Kidney epithelial cell (primary cell): ENCODE measurements around the gene ATP1B3. TPM values are rescaled to one million over a fixed set of nuclear protein-coding genes. Genes with fewer than 3 reads are reported as not detected.
"Not testable (repeated sequence)": the region's sequence is repeated elsewhere in the genome, so short reads cannot be mapped to it uniquely, and the experiment has no call there.

Experiments used
- DNase-seq: peaks from one replicate; pipeline ENCODE4 v3.0.0-alpha.2; 2010; ENCODE audit warnings: low read depth
- H3K27me3 ChIP-seq: 2 replicates; pipeline ENCODE4 v1.6.0; 2011; ENCODE audit warnings: low read length; ENCODE audit not compliant: control insufficient read depth, insufficient read depth
- H3K36me3 ChIP-seq: 2 replicates; pipeline ENCODE4 v1.5.1; 2011; ENCODE audit warnings: low read length; ENCODE audit not compliant: control insufficient read depth, insufficient read depth
- H3K4me3 ChIP-seq: 2 replicates; pipeline ENCODE4 v1.5.1; 2011; ENCODE audit warnings: low read depth, mild to moderate bottlenecking, control low read depth, low read length
- total RNA-seq: library from RNA; depleted of rRNA; stranded (reverse); fragments of >200 nt; gene quantifications from 2 replicates; pipeline ENCODE4 v1.2.3, GENCODE V29; 2015
- TF ChIP-seq, protein P1 (sequence below): IDR thresholded peaks from 2 replicates; pipeline ENCODE4 v1.5.1; 2011; ENCODE audit warnings: mild to moderate bottlenecking, moderate library complexity, low read length, control low read depth, inconsistent platforms; ENCODE audit not compliant: insufficient read depth, poor library complexity, severe bottlenecking

The ATP1B3 gene
- total RNA-seq, 1 donor from 2014 or later, result 50.8 TPM

DNA sequence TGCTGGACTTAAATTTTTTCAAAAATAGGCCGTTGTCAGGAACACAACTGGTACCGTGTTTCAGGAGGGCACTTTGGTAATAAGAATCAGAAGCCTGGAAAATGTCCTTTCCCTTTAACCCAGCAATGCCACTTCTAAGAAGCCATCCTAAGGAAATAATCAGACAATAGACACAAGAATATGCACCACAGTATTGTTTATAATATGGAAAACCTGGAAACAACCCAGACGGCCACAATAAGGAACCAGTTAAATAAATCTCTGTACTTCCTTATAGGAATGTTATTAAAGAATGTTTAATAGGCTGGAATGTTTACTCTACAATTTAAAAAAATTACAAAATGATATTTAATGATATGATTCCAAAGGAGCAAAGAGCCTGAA is 30.4 kb upstream of the ATP1B3 start:
- TF ChIP-seq, protein P1, sequence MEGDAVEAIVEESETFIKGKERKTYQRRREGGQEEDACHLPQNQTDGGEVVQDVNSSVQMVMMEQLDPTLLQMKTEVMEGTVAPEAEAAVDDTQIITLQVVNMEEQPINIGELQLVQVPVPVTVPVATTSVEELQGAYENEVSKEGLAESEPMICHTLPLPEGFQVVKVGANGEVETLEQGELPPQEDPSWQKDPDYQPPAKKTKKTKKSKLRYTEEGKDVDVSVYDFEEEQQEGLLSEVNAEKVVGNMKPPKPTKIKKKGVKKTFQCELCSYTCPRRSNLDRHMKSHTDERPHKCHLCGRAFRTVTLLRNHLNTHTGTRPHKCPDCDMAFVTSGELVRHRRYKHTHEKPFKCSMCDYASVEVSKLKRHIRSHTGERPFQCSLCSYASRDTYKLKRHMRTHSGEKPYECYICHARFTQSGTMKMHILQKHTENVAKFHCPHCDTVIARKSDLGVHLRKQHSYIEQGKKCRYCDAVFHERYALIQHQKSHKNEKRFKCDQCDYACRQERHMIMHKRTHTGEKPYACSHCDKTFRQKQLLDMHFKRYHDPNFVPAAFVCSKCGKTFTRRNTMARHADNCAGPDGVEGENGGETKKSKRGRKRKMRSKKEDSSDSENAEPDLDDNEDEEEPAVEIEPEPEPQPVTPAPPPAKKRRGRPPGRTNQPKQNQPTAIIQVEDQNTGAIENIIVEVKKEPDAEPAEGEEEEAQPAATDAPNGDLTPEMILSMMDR, result no peak
- Histone ChIP-seq H3K36me3 (no peaks in the 10 kb centered on the region), H3K27me3 (no peaks in the 10 kb centered on the region), H3K4me3 (no peak overlapping the region)
- DNase-seq, result no peak

DNA sequence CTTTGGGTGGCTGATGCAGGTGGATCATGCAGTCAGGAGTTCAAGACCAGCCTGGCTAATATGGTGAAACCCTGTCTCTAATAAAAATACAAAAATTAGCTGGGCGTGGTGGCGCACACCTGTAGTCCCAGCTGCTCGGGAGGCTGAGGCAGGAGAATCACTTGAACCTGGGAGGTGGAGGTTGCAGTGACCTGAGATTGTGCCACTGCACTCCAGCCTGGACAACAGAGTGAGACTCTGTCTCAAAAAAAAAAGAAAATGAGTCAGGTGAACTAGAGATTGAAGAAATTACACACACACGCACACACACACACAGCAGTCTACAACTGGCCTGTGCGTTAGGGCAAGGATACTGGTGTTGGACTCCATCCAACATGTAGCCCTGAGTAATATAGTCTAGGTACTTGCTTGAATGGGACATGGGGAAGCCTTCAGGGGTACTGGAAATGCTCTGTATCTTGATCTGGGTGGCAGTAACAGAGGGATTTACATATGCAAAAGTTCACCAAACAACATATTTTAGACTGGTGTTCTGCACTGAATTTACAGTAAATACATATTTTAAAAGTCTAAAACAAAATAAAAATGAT is 28.2 kb upstream of the ATP1B3 start:
- H3K36me3 ChIP-seq, DNase-seq, H3K27me3 ChIP-seq, H3K4me3 ChIP-seq: not testable (repeated sequence)

DNA sequence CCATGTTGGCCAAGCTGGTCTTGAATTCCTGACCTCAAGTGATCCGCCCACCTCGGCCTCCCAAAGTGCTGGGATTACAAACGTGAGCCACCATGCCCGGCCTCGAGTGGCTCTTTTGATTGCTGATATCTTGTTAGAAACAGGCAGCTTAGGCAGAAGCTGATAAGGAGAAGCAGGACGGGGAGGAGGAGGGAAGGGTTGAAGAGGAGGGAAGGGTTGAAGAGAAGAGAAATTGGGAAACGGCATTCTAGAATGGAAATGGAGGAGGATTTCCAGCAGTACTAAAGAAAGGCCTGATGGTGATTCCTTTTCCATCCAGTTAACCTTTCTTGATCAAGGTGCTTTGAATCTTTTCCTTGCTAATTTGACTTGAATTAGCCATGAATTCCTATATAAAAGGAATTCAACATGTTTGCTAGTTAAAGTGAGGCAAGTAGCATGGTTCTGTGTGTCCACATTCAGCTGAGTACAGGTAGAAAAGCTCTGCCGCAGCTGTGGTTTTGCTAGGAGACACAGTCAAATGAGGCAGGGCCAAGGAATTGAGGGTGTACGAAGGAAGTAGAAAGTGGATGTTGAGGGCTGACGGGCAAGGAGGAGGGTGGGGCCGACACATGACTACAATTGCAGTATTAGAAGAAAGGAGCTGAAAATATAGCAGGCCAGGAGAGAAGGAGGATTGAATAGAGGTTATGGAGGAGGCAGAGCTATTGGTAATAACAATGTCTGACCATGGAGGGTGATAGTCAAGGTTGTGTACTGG is 27.2 kb upstream of the ATP1B3 start:
- no peak for DNase-seq
- no peak overlapping the region for H3K4me3 ChIP-seq
- TF ChIP-seq, protein P1, result no peak
- H3K36me3 ChIP-seq, result no peaks in the 10 kb centered on the region
- H3K27me3 ChIP-seq, result no peaks in the 10 kb centered on the region

DNA sequence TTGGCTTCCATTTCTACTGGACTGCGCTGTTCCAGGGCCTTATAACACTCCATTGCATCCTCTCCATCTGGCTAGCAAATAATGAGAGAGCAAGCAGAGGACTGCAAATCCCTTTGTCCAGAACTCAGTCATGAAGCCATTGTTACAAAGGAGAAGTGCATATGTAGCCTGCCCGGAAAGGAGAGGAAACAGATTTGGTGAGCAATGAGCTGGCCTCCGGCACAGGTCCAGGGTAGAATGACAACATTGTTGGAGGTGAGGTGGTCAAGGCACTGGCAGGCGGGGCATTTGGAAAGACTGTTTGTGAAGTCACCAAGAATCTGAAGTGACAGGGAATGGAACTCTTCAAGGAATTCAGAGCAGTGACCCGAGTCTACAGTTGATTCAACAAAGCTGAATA is 25.0 kb upstream of the ATP1B3 start:
- DNase-seq, result no peak
- TF ChIP-seq, protein P1, result no peak
- Histone ChIP-seq H3K27me3 (no peaks in the 10 kb centered on the region), H3K4me3 (no peak overlapping the region), H3K36me3 (no peaks in the 10 kb centered on the region)

DNA sequence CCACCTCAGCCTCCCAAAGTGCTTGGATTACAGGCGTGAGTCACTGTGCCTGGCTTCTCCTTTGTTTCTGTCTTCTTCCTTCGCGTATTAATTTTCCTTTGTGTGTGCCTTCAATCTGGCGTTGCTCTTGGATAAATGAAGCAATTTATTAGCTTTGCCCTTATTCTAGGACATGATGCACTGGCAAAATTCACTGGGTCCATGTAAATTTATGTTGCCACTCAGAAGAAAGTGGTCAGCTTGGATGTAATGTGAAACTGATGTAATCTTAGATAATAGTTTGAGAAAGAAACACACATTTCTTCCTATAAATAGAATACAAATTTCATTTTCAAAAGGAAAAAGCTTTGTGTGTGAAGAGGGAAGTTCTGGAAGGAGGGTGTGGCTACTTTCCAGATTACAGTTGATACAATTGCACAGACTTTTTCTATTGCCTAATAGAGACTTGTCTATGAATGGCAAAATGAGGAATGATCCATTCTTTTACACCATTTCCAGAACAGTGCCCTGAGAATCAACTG is 23.3 kb upstream of the ATP1B3 start:
- Histone ChIP-seq H3K27me3 (no peaks in the 10 kb centered on the region), H3K4me3 (no peak overlapping the region), H3K36me3 (no peaks in the 10 kb centered on the region)
- TF ChIP-seq, protein P1, result no peak
- DNase-seq, result no peak

DNA sequence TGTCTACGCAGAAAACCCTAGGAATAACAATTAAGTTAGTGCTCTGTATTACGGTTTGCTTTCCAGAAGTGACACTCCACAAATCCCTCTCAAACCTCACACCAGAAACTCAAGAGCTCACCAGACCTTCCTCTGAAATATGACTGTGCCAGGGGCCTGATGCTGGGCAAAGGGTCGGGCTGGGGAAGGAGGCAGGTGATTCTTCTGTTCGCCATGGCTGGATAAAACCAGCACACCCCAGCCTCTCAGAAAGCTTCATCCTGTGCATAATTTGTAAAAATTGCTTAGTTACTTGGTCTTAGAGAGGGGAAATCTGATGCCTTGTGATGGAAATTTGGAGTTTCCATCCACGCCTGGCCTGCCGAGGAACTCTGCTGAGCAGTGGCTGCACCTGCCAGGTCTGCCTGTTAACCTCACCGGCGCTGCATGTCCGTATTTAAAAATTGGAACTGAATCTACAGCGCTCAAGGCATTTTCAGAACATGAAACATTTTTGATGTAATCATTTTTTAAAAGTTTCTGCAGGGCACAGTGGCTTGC is 22.7 kb upstream of the ATP1B3 start:
- DNase-seq, result no peak
- TF ChIP-seq, protein P1, result no peak
- Histone ChIP-seq H3K27me3 (no peaks in the 10 kb centered on the region), H3K4me3 (no peak overlapping the region), H3K36me3 (no peaks in the 10 kb centered on the region)
